ENCODE measurements around the gene ZKSCAN1.

The ZKSCAN1 gene

DNA sequence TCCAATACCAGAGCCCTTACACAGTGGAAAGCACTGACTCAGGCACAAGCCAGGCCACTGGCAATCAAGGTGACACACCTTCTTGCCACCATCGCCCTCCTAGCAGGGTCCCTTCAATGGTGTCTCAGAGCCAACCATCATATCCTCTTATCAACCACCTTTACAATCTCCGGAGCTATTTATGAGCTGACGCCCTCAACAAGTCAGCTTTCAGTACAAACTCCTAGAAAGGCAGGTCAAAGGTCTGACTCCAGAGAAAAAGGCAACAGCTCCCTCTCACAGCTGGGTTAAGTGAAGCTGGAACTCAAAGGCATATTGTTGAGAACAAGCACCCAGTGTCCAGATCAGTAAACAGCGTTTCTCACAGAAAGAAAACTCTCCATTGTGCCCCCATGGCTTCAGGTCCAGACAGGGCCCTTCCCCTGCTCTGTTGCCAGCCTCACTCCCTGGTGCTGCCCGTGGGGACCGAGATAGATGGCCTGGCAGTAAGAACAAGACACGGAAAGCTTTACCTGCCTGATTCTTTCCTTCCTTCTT is 63.7 kb downstream of the ZKSCAN1 start:
- DNase-seq (ENCODE audit: low read depth) = no peak
- no peak for TF ChIP-seq CTCF (IDR thresholded peaks at IDR 0.05; ENCODE audit: insufficient read depth, low read depth, low read length, missing control alignments)
- no peak overlapping the region for H3K4me3 ChIP-seq (ENCODE audit: low read depth, low read length)

DNA sequence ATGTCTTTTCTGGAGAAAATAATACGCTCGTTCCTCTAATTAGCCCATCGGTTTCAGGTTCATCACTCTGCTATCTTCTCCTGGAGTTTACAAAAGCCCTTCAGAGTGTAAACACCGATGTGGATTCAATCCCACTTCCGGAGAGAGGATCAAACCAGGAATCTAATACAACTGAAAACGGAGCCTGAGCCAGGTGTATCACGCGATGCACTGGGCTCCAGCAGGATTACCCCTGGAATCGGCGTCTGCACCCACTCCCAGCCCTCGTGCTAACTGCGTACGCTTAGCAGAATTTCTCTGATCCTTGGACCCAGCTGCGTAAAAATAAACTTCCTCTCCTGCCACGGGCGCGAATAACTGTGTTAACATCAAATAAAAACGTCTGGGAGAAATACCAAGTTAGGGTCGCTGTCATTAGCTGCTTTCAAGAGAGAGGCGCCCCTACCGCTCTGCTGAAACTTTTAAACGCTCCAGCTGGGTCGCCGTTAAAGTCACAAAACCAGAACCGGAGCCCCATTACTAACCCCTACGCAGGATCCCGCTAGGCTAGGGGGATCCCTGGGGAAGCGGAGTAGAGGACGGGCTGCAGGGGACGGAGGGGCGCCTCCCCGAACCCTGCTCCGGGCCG is 65.6 kb downstream of the ZKSCAN1 start:
- peak overlapping the region; percentile 78 for H3K4me3 ChIP-seq (ENCODE audit: low read depth, low read length)
- no peak for TF ChIP-seq CTCF (IDR thresholded peaks at IDR 0.05; ENCODE audit: insufficient read depth, low read depth, low read length, missing control alignments)
- DNase-seq (ENCODE audit: low read depth) = no peak

DNA sequence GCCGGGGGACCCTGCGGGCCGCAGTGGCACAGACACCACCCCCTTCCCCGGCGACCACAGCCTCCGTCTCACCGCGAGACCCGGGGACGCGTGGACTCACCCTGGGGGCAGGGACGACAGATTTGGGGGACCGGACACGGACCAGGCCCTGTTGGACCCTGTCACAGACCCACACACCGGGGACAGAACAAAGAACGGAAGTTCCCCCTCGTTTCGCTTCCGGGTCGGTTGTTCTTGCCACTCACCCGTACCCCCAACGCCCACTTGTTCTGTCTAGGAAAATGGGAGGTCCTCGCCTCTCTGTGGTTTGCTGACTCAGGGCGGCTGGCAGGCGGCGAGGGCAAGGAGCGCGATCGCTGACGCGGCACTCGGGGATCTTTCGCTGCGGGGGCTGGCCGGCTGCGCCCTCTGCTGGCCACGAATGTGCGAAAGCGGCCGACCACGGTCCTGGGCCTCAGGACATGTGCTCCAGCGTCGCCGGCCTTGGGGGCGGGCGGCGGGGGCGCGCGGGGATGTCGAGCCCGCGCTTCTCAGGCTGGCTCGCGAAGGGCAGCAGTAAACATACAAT is 66.2 kb downstream of the ZKSCAN1 start, which contains the start of gene ZNF3:
Gene ZNF3 (minus strand): TSS at position 189 of the 568 bp plus-strand sequence. CDS start 4,366 bp downstream, outside the sequence.
- peak; percentile 88 for TF ChIP-seq CTCF (IDR thresholded peaks at IDR 0.05; ENCODE audit: insufficient read depth, low read depth, low read length, missing control alignments)
- peak within 1 kb of the TSS; percentile 78 for H3K4me3 ChIP-seq (ENCODE audit: low read depth, low read length)
- peak; percentile 100 for DNase-seq (ENCODE audit: low read depth)

DNA sequence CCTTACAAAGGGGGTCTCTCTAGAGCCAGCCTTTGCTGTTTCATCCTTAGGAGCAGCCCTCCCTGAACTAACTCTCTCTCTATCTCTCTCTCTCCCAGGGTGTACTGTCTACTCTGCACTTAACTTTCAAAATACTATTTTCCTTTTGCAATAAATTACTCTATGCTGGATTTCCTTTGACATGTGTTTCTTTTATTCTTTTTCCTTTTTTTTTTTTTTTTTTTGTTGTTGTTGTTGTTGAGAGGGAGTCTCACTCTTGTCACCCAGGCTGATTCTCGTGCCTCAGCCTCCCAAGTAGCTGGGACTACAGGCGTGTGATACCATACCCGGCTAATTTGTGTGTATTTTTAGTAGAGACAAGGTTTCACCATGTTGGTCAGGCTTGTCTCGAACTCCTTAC is 67.6 kb downstream of the ZKSCAN1 start:
- no peak for DNase-seq (ENCODE audit: low read depth)
- H3K4me3 ChIP-seq (ENCODE audit: low read depth, low read length) = no peak overlapping the region
- TF ChIP-seq CTCF (IDR thresholded peaks at IDR 0.05; ENCODE audit: insufficient read depth, low read depth, low read length, missing control alignments) = no peak

- H3K4me3 ChIP-seq (ENCODE audit: low read depth, low read length) = no peak overlapping the region
- TF ChIP-seq CTCF (IDR thresholded peaks at IDR 0.05; ENCODE audit: insufficient read depth, low read depth, low read length, missing control alignments) = no peak
- DNase-seq (ENCODE audit: low read depth) = no peak
Observed at GRCh38 chr7:100085515-100085914, 70.1 kb downstream of the ZKSCAN1 start.

- TF ChIP-seq CTCF (IDR thresholded peaks at IDR 0.05; ENCODE audit: insufficient read depth, low read depth, low read length, missing control alignments) = no peak
- no peak for DNase-seq (ENCODE audit: low read depth)
- no peak overlapping the region for H3K4me3 ChIP-seq (ENCODE audit: low read depth, low read length)
Observed at GRCh38 chr7:100087055-100087750, 71.8 kb downstream of the ZKSCAN1 start.

Measured in GM12865 (cell line).